ENCODE measurements around the gene DUSP12.
"Not testable (repeated sequence)": the region's sequence is repeated elsewhere in the genome, so short reads cannot be mapped to it uniquely, and the experiment has no call there.

GRCh38 chr1:161769673-161770045 is 20.1 kb downstream of the DUSP12 start:
- TF ChIP-seq SP1 (CRISPR knock-in tag; conservative IDR thresholded peaks at IDR 0.05); CTCF (IDR thresholded peaks at IDR 0.05); HMGXB4 (CRISPR knock-in tag; IDR thresholded peaks at IDR 0.05); CREM (CRISPR knock-in tag; IDR thresholded peaks at IDR 0.05); SMAD3 (CRISPR knock-in tag; IDR thresholded peaks at IDR 0.05; ENCODE audit: borderline replicate concordance); SMAD4 (CRISPR knock-in tag; IDR thresholded peaks at IDR 0.05); TEAD1 (CRISPR knock-in tag; IDR thresholded peaks at IDR 0.05); ATF1 (CRISPR knock-in tag; IDR thresholded peaks at IDR 0.05); GABPB1 (CRISPR knock-in tag; IDR thresholded peaks at IDR 0.05); ETV6 (CRISPR knock-in tag; IDR thresholded peaks at IDR 0.05); E2F4 (CRISPR knock-in tag; IDR thresholded peaks at IDR 0.05; ENCODE audit: borderline replicate concordance, low read depth): not testable (repeated sequence)
